Heart right ventricle (tissue), 16 donors: ENCODE results near the gene RFX2. TPM values are rescaled to one million over a fixed set of nuclear protein-coding genes. Genes with fewer than 3 reads are reported as not detected.
"Not testable (repeated sequence)": the region's sequence is repeated elsewhere in the genome, so short reads cannot be mapped to it uniquely, and the experiment has no call there.

Source experiments
- ATAC-seq, 8 donors: fragments of 200-7000 bp; cut with Tn5 transposase; one replicate each; pipeline ENCODE4 v1.9.1; 2020; ENCODE audit warnings: mild to moderate bottlenecking in 8 of 8, moderate library complexity in 8 of 8, moderate number of reproducible peaks in 1 of 8
- DNase-seq, 2 donors: peaks; one replicate each; pipeline ENCODE4 v3.0.0-alpha.2; 2020
- H3K27ac ChIP-seq, 10 donors: fragments of 200-600 bp; sonication (generic) in 2 of 10; one replicate each; pipeline versions ENCODE4 v1.5.0 to v1.8.0; 2020 to 2022; ENCODE audit warnings: mild to moderate bottlenecking in 3 of 10
- H3K27me3 ChIP-seq, 7 donors: fragments of 200-600 bp; one replicate each; pipeline ENCODE4 v1.8.0; 2021 to 2022; ENCODE audit warnings: mild to moderate bottlenecking in 2 of 7
- H3K36me3 ChIP-seq, 9 donors: fragments of 200-600 bp; sonication (generic) in 1 of 9; one replicate each; pipeline versions ENCODE4 v1.5.0 to v1.8.0; 2020 to 2022; ENCODE audit warnings: mild to moderate bottlenecking in 2 of 9
- H3K4me1 ChIP-seq, 9 donors: fragments of 200-600 bp; sonication (generic) in 1 of 9; one replicate each; pipeline versions ENCODE4 v1.5.0 to v1.8.0; 2020 to 2022; ENCODE audit warnings: mild to moderate bottlenecking in 4 of 9
- H3K4me3 ChIP-seq, 10 donors: fragments of 200-600 bp; sonication (generic) in 2 of 10; one replicate each; pipeline versions ENCODE4 v1.5.0 to v1.8.0; 2020 to 2022; ENCODE audit warnings: mild to moderate bottlenecking in 7 of 10, moderate library complexity in 2 of 10
- H3K9me3 ChIP-seq, 11 donors: fragments of 200-600 bp in 10 of 11; sonication (generic) in 2 of 11; one replicate each; pipeline versions ENCODE4 v1.5.0 to v1.8.0; 2013 to 2022; ENCODE audit warnings: mild to moderate bottlenecking in 2 of 11, control low read depth in 1 of 11, moderate library complexity in 1 of 11
- WGBS, 2 donors: extraction: QIAGEN DNeasy Blood & Tissue Kit; methylation state at CpG; one replicate each; pipeline ENCODE4 v1.1.7; 2013; ENCODE audit warnings: inconsistent platforms in 1 of 2; 5-methylcytosine and 5-hydroxymethylcytosine counted together
- intact Hi-C, 10 donors: fragments of 100-400 bp; cut with DNase I; formaldehyde crosslinking; loops; one replicate each; pipeline versions ENCODE4 v1.11.1 to v1.14.2; 2022
- polyA plus RNA-seq, 2 donors: library from polyadenylated mRNA; stranded (reverse); fragments of 200-250 nt; gene quantifications; one replicate each; pipeline ENCODE4 v1.2.3, GENCODE V29; 2013
- total RNA-seq, 10 donors: library from RNA; stranded (reverse); fragmentation: NEBNext Ultra II Directional in 3 of 10; extraction: Animal tissue kit (Norgen Biotek cat#: 25700) in 3 of 10; gene quantifications; one replicate each; pipeline versions ENCODE4 v1.2.1 to v1.2.4, GENCODE V29; 2021 to 2023
- TF ChIP-seq, protein P1 (sequence below), 9 donors: fragments of 200-600 bp; sonication (generic) in 2 of 9; IDR thresholded peaks; one replicate each; pipeline versions ENCODE4 v1.5.0 to v1.8.0; 2021 to 2022; ENCODE audit warnings: antibody characterized with exemption in 9 of 9, mild to moderate bottlenecking in 5 of 9, moderate library complexity in 1 of 9
- donor health status: Arrhythmogenic right ventricular cardiomyopathy.
- donor health status: ischemic (EF 13 %, LVEDD 7.1; RV severe dilation, severe dysfunction).
- donor health status: healthy with polysubstance abuse.
- donor health status: DM: no; HTN: yes; CAD: no.
- donor health status: DM: no; HTN: no; CAD: no.
- donor health status: ischemic (EF 25% LVEDD 6.9; RV normal size, moderate dysfunction).
- donor health status: ischemic (EF 25% LVEDD 5.7; RV mildly dilated, moderate dysfunction).
- donor health status: healthy.
- donor health status: DM: yes; HTN: yes; CAD: no.
- donor health status: Ischemic cardiomyopathy.
- donor health status: ischemic (EF 35%, LVEDD 5.7; RV mildly dilated, moderate dysfunction).
- donor health status: nonischemic (EF 11% LVEDD 7.7; RV severe dilation, severe dysfunction).
- donor health status: DM: yes; HTN: yes; CAD: no.
- donor health status: PGD.
- donor health status: ischemic (EF 29% LVEDD 5.4; RV normal size, mild dysfunction).
- donor health status: nonischemic (EF 23%, LVEDD 6.1; RV moderate dilation, normal function).

Gene RFX2
- total and polyA plus RNA-seq, 12 donors, result 4.2 to 17.4 (median 5.2) TPM

- Histone ChIP-seq H3K36me3 (no peaks in the 10 kb centered on the region), H3K27me3 (no peaks in the 10 kb centered on the region), H3K4me3 (no peak overlapping the region), H3K27ac (no peak overlapping the region), H3K9me3 (no peaks in the 10 kb centered on the region), H3K4me1 (peaks cover 0 to 26% (median 7%) of the 10 kb centered on the region in 9 donors)
- no peak for DNase-seq
- no peak for ATAC-seq
- TF ChIP-seq, protein P1, sequence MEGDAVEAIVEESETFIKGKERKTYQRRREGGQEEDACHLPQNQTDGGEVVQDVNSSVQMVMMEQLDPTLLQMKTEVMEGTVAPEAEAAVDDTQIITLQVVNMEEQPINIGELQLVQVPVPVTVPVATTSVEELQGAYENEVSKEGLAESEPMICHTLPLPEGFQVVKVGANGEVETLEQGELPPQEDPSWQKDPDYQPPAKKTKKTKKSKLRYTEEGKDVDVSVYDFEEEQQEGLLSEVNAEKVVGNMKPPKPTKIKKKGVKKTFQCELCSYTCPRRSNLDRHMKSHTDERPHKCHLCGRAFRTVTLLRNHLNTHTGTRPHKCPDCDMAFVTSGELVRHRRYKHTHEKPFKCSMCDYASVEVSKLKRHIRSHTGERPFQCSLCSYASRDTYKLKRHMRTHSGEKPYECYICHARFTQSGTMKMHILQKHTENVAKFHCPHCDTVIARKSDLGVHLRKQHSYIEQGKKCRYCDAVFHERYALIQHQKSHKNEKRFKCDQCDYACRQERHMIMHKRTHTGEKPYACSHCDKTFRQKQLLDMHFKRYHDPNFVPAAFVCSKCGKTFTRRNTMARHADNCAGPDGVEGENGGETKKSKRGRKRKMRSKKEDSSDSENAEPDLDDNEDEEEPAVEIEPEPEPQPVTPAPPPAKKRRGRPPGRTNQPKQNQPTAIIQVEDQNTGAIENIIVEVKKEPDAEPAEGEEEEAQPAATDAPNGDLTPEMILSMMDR (IDR thresholded peaks at IDR 0.05), result no peak
- intact Hi-C loops, result no loop called here
- 90 to 92% methylated on average over 17 of the region's 17 CpGs for WGBS, 2 donors
These were observed 36.2 kb downstream of the RFX2 start for GRCh38 chr19:6073858-6074708.

- H3K4me1 ChIP-seq, result peaks cover 0 to 31% (median 13%) of the 10 kb centered on the region in 9 donors
- intact Hi-C loops, result not testable (repeated sequence)
These were observed 37.1 kb downstream of the RFX2 start for GRCh38 chr19:6073233-6073632.

GRCh38 chr19:6071875-6072274, 38.4 kb downstream of the RFX2 start:
- TF ChIP-seq, protein P1 (IDR thresholded peaks at IDR 0.05), result no peak
- Histone ChIP-seq H3K27ac (peak overlapping the region in 6 of 10 donors; percentile 1 to 49 (median 40)), H3K4me1 (peaks cover 4 to 38% (median 21%) of the 10 kb centered on the region in 9 donors), H3K4me3 (no peak overlapping the region), H3K27me3 (no peaks in the 10 kb centered on the region), H3K36me3 (no peaks in the 10 kb centered on the region), H3K9me3 (no peaks in the 10 kb centered on the region)
- intact Hi-C loops, result no loop called here
- DNase-seq (no peak), ATAC-seq (no peak)
- 81 to 88% methylated on average over 8 of the region's 8 CpGs for WGBS, 2 donors

More at GRCh38 chr19:6073233-6073632, 37.1 kb downstream of the RFX2 start:
- not testable (repeated sequence) for H3K36me3 ChIP-seq, H3K9me3 ChIP-seq, H3K27ac ChIP-seq, ATAC-seq, H3K27me3 ChIP-seq, DNase-seq, H3K4me3 ChIP-seq
- 90 to 91% methylated on average over 10 of the region's 10 CpGs for WGBS, 2 donors

- no peaks in the 10 kb centered on the region for H3K36me3 ChIP-seq
- H3K4me3 ChIP-seq, result no peak overlapping the region
- intact Hi-C loops, result no loop called here
- peaks cover 10 to 39% (median 29%) of the 10 kb centered on the region in 9 donors for H3K4me1 ChIP-seq
- no peaks in the 10 kb centered on the region for H3K9me3 ChIP-seq
- 74 to 77% methylated on average over 11 of the region's 11 CpGs for WGBS, 2 donors
- TF ChIP-seq, protein P1 (IDR thresholded peaks at IDR 0.05), result no peak
- no peak for DNase-seq
- no peaks in the 10 kb centered on the region for H3K27me3 ChIP-seq
- peak overlapping the region in 6 of 10 donors; percentile 1 to 49 (median 40) for H3K27ac ChIP-seq
- ATAC-seq, result no peak
These were observed 39.4 kb downstream of the RFX2 start for GRCh38 chr19:6070720-6071485.
